ACHN (cell line): ENCODE measurements around the gene EHMT1.
A peak's percentile ranks its signal among the peaks of the same experiment; 100 is the strongest.
"Not testable (repeated sequence)": the region's sequence is repeated elsewhere in the genome, so short reads cannot be mapped to it uniquely, and the experiment has no call there.

Source experiments
- DNase-seq: peaks from one replicate; pipeline ENCODE4 v3.0.0-alpha.2; 2015
- in situ Hi-C: cut with HindIII; loops from 2 replicates; pipeline ENCODE4 v1.10.0; 2017; ENCODE audit warnings: low sequenced_read_pairs, low pct_ligation_motif_present, low pct_unique_long_range_greater_than_20kb

Gene EHMT1

GRCh38 chr9:137612741-137613142, 6.1 kb upstream of the EHMT1 start:
- DNase-seq: no peak
- in situ Hi-C loops: no loop called here

GRCh38 chr9:137613259-137613658, 5.5 kb upstream of the EHMT1 start:
- in situ Hi-C loops: no loop called here
- no peak for DNase-seq

- no peak for DNase-seq
- in situ Hi-C loops: no loop called here
Measured at GRCh38 chr9:137613738-137614523, 4.9 kb upstream of the EHMT1 start.

- in situ Hi-C loops: no loop called here
- no peak for DNase-seq
Measured at GRCh38 chr9:137614631-137615386, 4.0 kb upstream of the EHMT1 start.

GRCh38 chr9:137615387-137615871, 3.4 kb upstream of the EHMT1 start:
- no peak for DNase-seq
- in situ Hi-C loops: no loop called here

GRCh38 chr9:137619240-137620047, 639 bp downstream of the EHMT1 start:
- in situ Hi-C loops: no loop called here
- DNase-seq: peak; percentile 55

GRCh38 chr9:137620048-137620405, 1.2 kb downstream of the EHMT1 start:
- DNase-seq: no peak
- in situ Hi-C loops: no loop called here

GRCh38 chr9:137620581-137620980, 1.8 kb downstream of the EHMT1 start:
- in situ Hi-C loops: no loop called here
- no peak for DNase-seq

- peak; percentile 39 for DNase-seq
- in situ Hi-C loops: no loop called here
Measured at GRCh38 chr9:137621131-137621757, 2.4 kb downstream of the EHMT1 start.

- in situ Hi-C loops, DNase-seq: not testable (repeated sequence)
Measured at GRCh38 chr9:137622211-137622610, 3.4 kb downstream of the EHMT1 start.

- in situ Hi-C loops: no loop called here
- DNase-seq: no peak
Measured at GRCh38 chr9:137626464-137626863, 7.7 kb downstream of the EHMT1 start.

- in situ Hi-C loops, DNase-seq: not testable (repeated sequence)
Measured at GRCh38 chr9:137627406-137627805, 8.6 kb downstream of the EHMT1 start.

- DNase-seq: no peak
- in situ Hi-C loops: no loop called here
Measured at GRCh38 chr9:137630126-137630525, 11.3 kb downstream of the EHMT1 start.

GRCh38 chr9:137630679-137631078, 11.9 kb downstream of the EHMT1 start:
- DNase-seq: no peak
- in situ Hi-C loops: no loop called here

GRCh38 chr9:137631345-137632229, 12.8 kb downstream of the EHMT1 start:
- in situ Hi-C loops: no loop called here
- DNase-seq: no peak

GRCh38 chr9:137632230-137633161, 13.7 kb downstream of the EHMT1 start:
- in situ Hi-C loops: no loop called here
- no peak for DNase-seq

- no peak for DNase-seq
- in situ Hi-C loops: no loop called here
Measured at GRCh38 chr9:137634016-137634415, 15.2 kb downstream of the EHMT1 start.
